Fibroblast of lung (primary cell): Measurements from ENCODE around the gene EEFSEC.

Experiments
- CTCF ChIP-seq, 2 donors: IDR thresholded peaks in 1 of 2; conservative IDR thresholded peaks in 1 of 2; 1 replicate in 1 of 2; 2 replicates in 1 of 2; pipeline ENCODE4 v1.5.1; 2011 to 2012; ENCODE audit warnings: low read length in 2 of 2, control low read depth in 1 of 2, inconsistent platforms in 1 of 2, low read depth in 1 of 2, mild to moderate bottlenecking in 1 of 2
- EZH2 ChIP-seq: IDR thresholded peaks from 2 replicates; pipeline ENCODE4 v1.5.1; 2012; ENCODE audit warnings: low read length, control low read depth, mild to moderate bottlenecking; ENCODE audit errors: missing control alignments

- TF ChIP-seq CTCF (conservative IDR thresholded peaks at IDR 0.05 in 1 of 2, IDR thresholded peaks at IDR 0.05 in 1 of 2; ENCODE audit: low read depth in 1 of 2, low read length in 2 of 2) (no peak), EZH2 (no peak)
Observed at GRCh38 chr3:128151758-128152274, 1.5 kb upstream of the EEFSEC start.
